Spleen (tissue), 11 donors: Measurements from ENCODE around the gene GAS5. TPM values are rescaled to one million over a fixed set of nuclear protein-coding genes. Genes with fewer than 3 reads are reported as not detected.
"Not testable (repeated sequence)": the region's sequence is repeated elsewhere in the genome, so short reads cannot be mapped to it uniquely, and the experiment has no call there.

Experiments
- DNase-seq: peaks from one replicate; pipeline ENCODE4 v3.0.0-alpha.2; 2020
- H3K27ac ChIP-seq, 8 donors: fragments of 200-600 bp; sonication (generic) in 7 of 8; 1 replicate in 4 of 8; 2 replicates in 4 of 8; pipeline versions ENCODE4 v1.5.0 to v1.8.0; 2016 to 2021; ENCODE audit warnings: inconsistent platforms in 4 of 8, mild to moderate bottlenecking in 4 of 8, moderate library complexity in 1 of 8
- H3K27me3 ChIP-seq, 7 donors: fragments of 200-600 bp; sonication (generic) in 6 of 7; replicated peaks in 1 of 7; 1 replicate in 4 of 7; 2 replicates in 3 of 7; pipeline versions ENCODE4 v1.5.0 to v1.8.0; 2016 to 2021; ENCODE audit warnings: inconsistent platforms in 3 of 7, mild to moderate bottlenecking in 1 of 7
- H3K36me3 ChIP-seq, 6 donors: fragments of 200-600 bp; sonication (generic) in 5 of 6; 1 replicate in 4 of 6; 2 replicates in 2 of 6; pipeline versions ENCODE4 v1.5.0 to v1.8.0; 2016 to 2021; ENCODE audit warnings: inconsistent platforms in 2 of 6
- H3K4me1 ChIP-seq, 6 donors: fragments of 200-600 bp; sonication (generic) in 5 of 6; 1 replicate in 3 of 6; 2 replicates in 3 of 6; pipeline versions ENCODE4 v1.5.0 to v1.8.0; 2016 to 2021; ENCODE audit warnings: inconsistent platforms in 3 of 6
- H3K4me3 ChIP-seq, 8 donors: fragments of 200-600 bp; sonication (generic) in 7 of 8; 1 replicate in 4 of 8; 2 replicates in 4 of 8; pipeline versions ENCODE4 v1.5.0 to v1.8.0; 2016 to 2021; ENCODE audit warnings: inconsistent platforms in 4 of 8, mild to moderate bottlenecking in 4 of 8, moderate library complexity in 2 of 8
- H3K9me3 ChIP-seq, 8 donors: fragments of 200-600 bp; sonication (generic) in 7 of 8; 1 replicate in 4 of 8; 2 replicates in 4 of 8; pipeline versions ENCODE4 v1.5.0 to v1.8.0; 2016 to 2021; ENCODE audit warnings: inconsistent platforms in 4 of 8
- POLR2A ChIP-seq, 3 donors: fragments of 450-650 bp; IDR thresholded peaks; one replicate each; pipeline ENCODE4 v1.5.1; 2017; ENCODE audit warnings: antibody characterized with exemption in 3 of 3, mild to moderate bottlenecking in 1 of 3
- POLR2AphosphoS5 ChIP-seq, 3 donors: sonication (generic); formaldehyde crosslinking; IDR thresholded peaks; one replicate each; pipeline ENCODE4 v1.5.1; 2017; ENCODE audit warnings: antibody characterized with exemption in 3 of 3
- WGBS, 5 donors: extraction: QIAGEN DNeasy Blood & Tissue Kit in 3 of 5; methylation state at CpG; one replicate each; pipeline versions ENCODE4 v1.1.5 to v1.1.7; 2013 to 2018; 5-methylcytosine and 5-hydroxymethylcytosine counted together
- intact Hi-C: fragments of 100-400 bp; cut with DNase I; formaldehyde crosslinking; loops from one replicate; pipeline ENCODE4 v1.15.0; 2023; ENCODE audit warnings: low total_unique reads
- polyA plus RNA-seq, 3 donors: library from polyadenylated mRNA; stranded (reverse); fragments of 200-250 nt; gene quantifications; one replicate each; pipeline ENCODE4 v1.2.1, GENCODE V29; 2013
- total RNA-seq, 7 donors: library from RNA; depleted of rRNA in 3 of 7; stranded (reverse); fragments of >200 nt in 3 of 7; fragmentation: NEBNext Ultra II Directional in 4 of 7; extraction: Animal tissue kit (Norgen Biotek cat#: 25700) in 4 of 7; gene quantifications; one replicate each; pipeline versions ENCODE4 v1.1.0 to v1.2.1, GENCODE V29; 2016 to 2021
- TF ChIP-seq, protein P1 (sequence below), 11 experiments: fragments of 200-600 bp in 7 of 11; fragments of 450-650 bp in 4 of 11; sonication (generic) in 4 of 11; IDR thresholded peaks in 8 of 11; conservative IDR thresholded peaks in 3 of 11; 1 replicate in 7 of 11; 2 replicates in 4 of 11; pipeline versions ENCODE4 v1.4.0 to v1.8.0; 2016 to 2021; ENCODE audit warnings: antibody characterized with exemption in 11 of 11, inconsistent platforms in 4 of 11, mild to moderate bottlenecking in 1 of 11
- donor health status: healthy with polysubstance abuse.
- donor health status: DM: no; HTN: no; CAD: no; lungs with moderate emphysema.
- donor health status: DM: no; HTN: no; CAD: no.
- donor health status: Bipolar disorder and iron deficiency.
- donor health status: healthy.
- donor health status: DM: no; HTN: no; CAD: no.
- donor health status: DM: yes; HTN: yes; CAD: no.

Gene GAS5
- total and polyA plus RNA-seq, 10 donors = 287 to 1,371 (median 350) TPM

DNA sequence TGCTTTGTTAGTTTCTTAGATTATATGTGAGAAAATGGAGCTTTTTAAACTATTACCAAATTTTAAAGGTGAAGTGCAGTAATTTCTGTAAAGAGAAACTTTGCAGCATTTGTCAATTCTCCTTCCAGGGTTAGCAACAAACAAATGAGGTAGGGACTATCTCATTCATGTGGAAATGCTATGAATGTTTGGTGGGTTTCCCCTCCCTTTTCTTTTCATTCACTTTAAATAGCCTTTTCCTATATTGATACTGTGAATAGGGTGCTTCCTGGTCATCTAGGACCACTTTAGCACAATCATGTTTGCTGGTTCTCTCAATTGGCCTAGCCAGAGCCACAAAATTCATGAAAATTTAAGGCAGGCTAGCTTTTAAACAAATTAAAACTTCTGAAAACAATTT lies 21.0 kb upstream of the GAS5 start:
- no peaks in the 10 kb centered on the region for H3K27me3 ChIP-seq
- H3K36me3 ChIP-seq = peaks cover 0 to 66% (median 18%) of the 10 kb centered on the region in 6 donors
- DNase-seq = no peak
- H3K27ac ChIP-seq = peak overlapping the region in 2 of 8 donors; percentile 11 to 27
- no peak for TF ChIP-seq POLR2A (IDR thresholded peaks at IDR 0.05)
- no peak for TF ChIP-seq POLR2AphosphoS5 (IDR thresholded peaks at IDR 0.05)
- TF ChIP-seq, protein P1, sequence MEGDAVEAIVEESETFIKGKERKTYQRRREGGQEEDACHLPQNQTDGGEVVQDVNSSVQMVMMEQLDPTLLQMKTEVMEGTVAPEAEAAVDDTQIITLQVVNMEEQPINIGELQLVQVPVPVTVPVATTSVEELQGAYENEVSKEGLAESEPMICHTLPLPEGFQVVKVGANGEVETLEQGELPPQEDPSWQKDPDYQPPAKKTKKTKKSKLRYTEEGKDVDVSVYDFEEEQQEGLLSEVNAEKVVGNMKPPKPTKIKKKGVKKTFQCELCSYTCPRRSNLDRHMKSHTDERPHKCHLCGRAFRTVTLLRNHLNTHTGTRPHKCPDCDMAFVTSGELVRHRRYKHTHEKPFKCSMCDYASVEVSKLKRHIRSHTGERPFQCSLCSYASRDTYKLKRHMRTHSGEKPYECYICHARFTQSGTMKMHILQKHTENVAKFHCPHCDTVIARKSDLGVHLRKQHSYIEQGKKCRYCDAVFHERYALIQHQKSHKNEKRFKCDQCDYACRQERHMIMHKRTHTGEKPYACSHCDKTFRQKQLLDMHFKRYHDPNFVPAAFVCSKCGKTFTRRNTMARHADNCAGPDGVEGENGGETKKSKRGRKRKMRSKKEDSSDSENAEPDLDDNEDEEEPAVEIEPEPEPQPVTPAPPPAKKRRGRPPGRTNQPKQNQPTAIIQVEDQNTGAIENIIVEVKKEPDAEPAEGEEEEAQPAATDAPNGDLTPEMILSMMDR (IDR thresholded peaks at IDR 0.05 in 8 of 11, conservative IDR thresholded peaks at IDR 0.05 in 3 of 11) = no peak
- peaks cover 0 to 32% (median 9%) of the 10 kb centered on the region in 6 donors for H3K4me1 ChIP-seq
- H3K9me3 ChIP-seq = no peaks in the 10 kb centered on the region
- no peak overlapping the region for H3K4me3 ChIP-seq
- intact Hi-C loops = no loop called here

DNA sequence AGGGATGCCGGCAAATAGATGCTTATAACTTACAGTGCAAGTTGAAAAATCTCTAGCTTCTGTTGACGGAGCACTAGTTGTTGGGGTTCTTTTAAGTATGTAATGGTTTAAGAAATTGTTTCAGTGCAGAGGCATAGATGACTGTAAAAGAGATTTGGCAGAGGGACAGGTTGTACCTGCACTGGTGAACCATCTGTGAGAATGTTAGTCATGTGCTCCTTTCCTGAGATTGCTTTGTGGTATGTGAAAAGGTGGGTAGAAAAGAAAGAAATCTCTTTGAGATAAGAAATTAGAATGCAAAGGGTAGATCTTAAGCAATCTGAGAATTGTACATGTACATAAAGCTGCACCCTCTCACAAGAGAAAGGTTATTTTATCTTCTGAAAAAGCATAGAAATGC lies 19.8 kb upstream of the GAS5 start:
- Histone ChIP-seq H3K27ac (peak overlapping the region in 3 of 8 donors; percentile 66 to 78 (median 74)), H3K9me3 (no peaks in the 10 kb centered on the region), H3K4me1 (peaks cover 0 to 32% (median 9%) of the 10 kb centered on the region in 6 donors), H3K4me3 (peak overlapping the region in 1 of 8 donors; percentile 3), H3K36me3 (peaks cover 0 to 66% (median 18%) of the 10 kb centered on the region in 6 donors), H3K27me3 (no peaks in the 10 kb centered on the region)
- intact Hi-C loops = no loop called here
- TF ChIP-seq, protein P1 (IDR thresholded peaks at IDR 0.05 in 8 of 11, conservative IDR thresholded peaks at IDR 0.05 in 3 of 11) = no peak
- DNase-seq = no peak
- WGBS, 5 donors = 89 to 95% (median 94%) methylated on average over 2 of the region's 2 CpGs

DNA sequence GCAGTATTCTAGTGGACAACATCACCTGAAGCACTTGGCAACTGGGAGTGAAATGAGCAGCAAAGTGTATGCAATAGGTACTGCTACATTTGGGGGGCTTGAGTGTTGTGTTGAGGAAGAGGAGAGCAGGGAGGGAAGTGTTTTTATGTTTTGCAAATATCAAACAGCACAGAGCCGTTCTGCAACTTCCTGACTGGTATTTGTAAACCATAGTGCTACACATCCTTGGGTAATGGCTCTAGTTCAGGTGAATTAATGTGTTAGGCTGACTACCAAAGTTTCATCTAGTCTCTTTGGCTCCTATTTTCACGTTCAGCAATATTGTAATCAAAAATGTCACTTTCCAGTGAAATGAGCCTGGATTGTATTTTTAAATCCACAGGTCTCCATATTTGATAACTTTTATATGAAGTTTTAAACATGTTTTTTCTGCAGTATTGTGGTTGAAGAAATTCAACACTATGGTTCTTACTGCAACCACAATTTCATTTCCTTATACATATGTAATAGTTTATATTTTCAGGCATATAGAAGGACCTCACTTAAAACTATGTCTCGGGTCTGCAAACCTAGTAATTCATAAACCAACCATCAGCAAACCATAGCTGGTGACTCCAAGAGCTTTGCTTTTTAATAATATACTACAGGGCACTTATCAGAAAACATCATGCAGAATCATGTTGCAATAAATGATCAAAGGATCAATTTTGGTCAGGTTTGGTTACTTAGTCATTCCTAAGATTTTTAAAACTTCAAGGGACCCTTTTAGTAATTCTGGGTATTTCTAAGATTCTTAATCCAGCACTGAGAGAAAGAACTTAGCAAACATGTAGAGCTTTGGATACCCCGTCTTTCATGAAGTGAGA lies 19.2 kb upstream of the GAS5 start:
- Histone ChIP-seq H3K9me3 (no peaks in the 10 kb centered on the region), H3K27ac (peak overlapping the region in 6 of 8 donors; percentile 3 to 78 (median 48)), H3K36me3 (peaks cover 0 to 65% (median 18%) of the 10 kb centered on the region in 6 donors), H3K27me3 (no peaks in the 10 kb centered on the region), H3K4me1 (peaks cover 0 to 32% (median 9%) of the 10 kb centered on the region in 6 donors), H3K4me3 (peak overlapping the region in 1 of 8 donors; percentile 3)
- TF ChIP-seq, protein P1 (IDR thresholded peaks at IDR 0.05 in 8 of 11, conservative IDR thresholded peaks at IDR 0.05 in 3 of 11) = no peak
- TF ChIP-seq POLR2AphosphoS5 (IDR thresholded peaks at IDR 0.05) (no peak), POLR2A (IDR thresholded peaks at IDR 0.05) (no peak)
- DNase-seq = no peak
- intact Hi-C loops = no loop called here
- WGBS, 5 donors = 55 to 79% (median 64%) methylated on average over 4 of the region's 4 CpGs

DNA sequence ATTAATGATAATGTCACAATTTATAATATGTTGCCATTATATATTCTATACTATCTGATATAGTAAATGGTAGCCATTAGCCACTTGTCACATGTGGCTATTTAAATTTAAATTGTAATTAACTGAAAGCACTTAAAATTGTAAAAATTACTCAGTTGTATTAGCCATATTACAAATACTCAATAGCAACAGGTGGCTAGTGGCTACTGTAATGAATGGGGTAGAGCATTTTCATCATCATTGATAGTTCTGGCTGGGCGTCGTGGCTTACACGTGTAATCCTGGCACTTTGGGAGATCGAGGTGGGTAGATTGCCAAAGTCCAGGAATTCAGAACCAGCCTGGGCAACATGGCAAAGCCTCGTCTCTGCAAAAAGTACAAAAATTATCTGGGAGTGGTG lies 16.9 kb upstream of the GAS5 start:
- intact Hi-C loops = no loop called here
- TF ChIP-seq, protein P1 (IDR thresholded peaks at IDR 0.05 in 8 of 11, conservative IDR thresholded peaks at IDR 0.05 in 3 of 11) = no peak
- TF ChIP-seq POLR2A (IDR thresholded peaks at IDR 0.05) (no peak), POLR2AphosphoS5 (IDR thresholded peaks at IDR 0.05) (no peak)
- Histone ChIP-seq H3K9me3 (no peaks in the 10 kb centered on the region), H3K4me1 (peaks cover 0 to 32% (median 9%) of the 10 kb centered on the region in 6 donors), H3K27ac (no peak overlapping the region), H3K4me3 (no peak overlapping the region), H3K36me3 (peaks cover 0 to 69% (median 18%) of the 10 kb centered on the region in 6 donors), H3K27me3 (no peaks in the 10 kb centered on the region)
- 86 to 97% (median 92%) methylated on average over 5 of the region's 5 CpGs for WGBS, 5 donors
- DNase-seq = no peak

DNA sequence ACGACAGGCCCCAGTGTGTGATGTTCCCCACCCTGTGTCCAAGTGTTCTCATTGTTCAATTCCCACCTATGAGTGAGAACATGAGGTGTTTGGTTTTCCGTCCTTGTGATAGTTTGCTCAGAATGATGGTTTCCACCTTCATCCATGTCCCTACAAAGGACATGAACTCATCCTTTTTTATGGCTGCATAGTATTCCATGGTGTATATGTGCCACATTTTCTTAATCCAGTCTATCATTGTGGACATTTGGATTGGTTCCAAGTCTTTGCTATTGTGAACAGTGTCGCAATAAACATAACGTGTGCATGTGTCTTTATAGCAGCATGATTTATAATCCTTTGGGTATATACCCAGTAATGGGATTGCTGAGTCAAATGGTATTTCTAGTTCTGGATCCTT lies 13.3 kb upstream of the GAS5 start:
- Histone ChIP-seq H3K36me3 (peaks cover 0 to 72% (median 24%) of the 10 kb centered on the region in 6 donors), H3K4me1 (peaks cover 0 to 18% (median 0%) of the 10 kb centered on the region in 6 donors)
- intact Hi-C loops, H3K4me3 ChIP-seq, H3K27me3 ChIP-seq, H3K27ac ChIP-seq, DNase-seq, H3K9me3 ChIP-seq: not testable (repeated sequence)
- WGBS, 5 donors = 83 to 97% (median 93%) methylated on average over 4 of the region's 4 CpGs
